ENCODE results near the gene KRT37.

KRT37 gene

GRCh38 chr17:41424111-41424635, at the start of gene KRT37:
Gene KRT37, minus strand, starts transcription at chr17:41424585. Its CDS starts 62 bp downstream, at chr17:41424523.
- Histone ChIP-seq H3K9me2 (ENCODE audit: low read depth, low read length) (no peaks in the 10 kb centered on the region), H3K79me2 (ENCODE audit: insufficient read depth, low read length) (no peaks in the 10 kb centered on the region), H2AFZ (ENCODE audit: low read length) (no peak within 1 kb of the TSS), H3K4me1 (ENCODE audit: insufficient read depth, low read length, severe bottlenecking) (no peaks in the 10 kb centered on the region), H3K27ac (ENCODE audit: low read depth, low read length, poor library complexity, severe bottlenecking) (no peak within 1 kb of the TSS), H3F3A (ENCODE audit: insufficient read depth, low read length) (no peaks in the 10 kb centered on the region), H3K4me3 (ENCODE audit: low read depth, low read length, poor library complexity, severe bottlenecking) (no peak within 1 kb of the TSS), H4K20me1 (ENCODE audit: insufficient read depth, low read length) (no peaks in the 10 kb centered on the region), H3K9me3 (ENCODE audit: low read length) (no peaks in the 10 kb centered on the region), H3K9ac (ENCODE audit: low read length) (no peak within 1 kb of the TSS), H3K36me3 (ENCODE audit: insufficient read depth, low read length) (no peaks in the 10 kb centered on the region), H3K27me3 (ENCODE audit: insufficient read depth, low read length) (no peaks in the 10 kb centered on the region), H3K4me2 (ENCODE audit: low read length) (no peak within 1 kb of the TSS)
- TF ChIP-seq EZH2 (IDR thresholded peaks at IDR 0.05; ENCODE audit: borderline replicate concordance, low read length) (no peak), CTCF (IDR thresholded peaks at IDR 0.05; ENCODE audit: low read length) (no peak)

- no peak overlapping the region for H3K4me2 ChIP-seq (ENCODE audit: low read length)
- no peak overlapping the region for H3K27ac ChIP-seq (ENCODE audit: low read depth, low read length, poor library complexity, severe bottlenecking)
- H3K27me3 ChIP-seq (ENCODE audit: insufficient read depth, low read length), result no peaks in the 10 kb centered on the region; the same call in 1 of the 2 replicates
- H2AFZ ChIP-seq (ENCODE audit: low read length), result no peak overlapping the region
- no peaks in the 10 kb centered on the region for H3K9me2 ChIP-seq (ENCODE audit: low read depth, low read length)
- H3K9me3 ChIP-seq (ENCODE audit: low read length), result no peaks in the 10 kb centered on the region
- no peaks in the 10 kb centered on the region for H3K79me2 ChIP-seq (ENCODE audit: insufficient read depth, low read length)
- H3K4me1 ChIP-seq (ENCODE audit: insufficient read depth, low read length, severe bottlenecking), result no peaks in the 10 kb centered on the region
- H3K36me3 ChIP-seq (ENCODE audit: insufficient read depth, low read length), result no peaks in the 10 kb centered on the region
- no peak overlapping the region for H3K9ac ChIP-seq (ENCODE audit: low read length)
- no peaks in the 10 kb centered on the region for H4K20me1 ChIP-seq (ENCODE audit: insufficient read depth, low read length)
- H3K4me3 ChIP-seq (ENCODE audit: low read depth, low read length, poor library complexity, severe bottlenecking), result no peak overlapping the region
- TF ChIP-seq EZH2 (IDR thresholded peaks at IDR 0.05; ENCODE audit: borderline replicate concordance, low read length), result no peak
- TF ChIP-seq CTCF (IDR thresholded peaks at IDR 0.05; ENCODE audit: low read length), result no peak
- no peaks in the 10 kb centered on the region for H3F3A ChIP-seq (ENCODE audit: insufficient read depth, low read length)
These were observed 44.0 kb upstream of the KRT37 start for GRCh38 chr17:41468346-41468745.

GRCh38 chr17:41467561-41467960, 43.2 kb upstream of the KRT37 start:
- Histone ChIP-seq H3K27ac (ENCODE audit: low read depth, low read length, poor library complexity, severe bottlenecking) (no peak overlapping the region), H3K4me1 (ENCODE audit: insufficient read depth, low read length, severe bottlenecking) (no peaks in the 10 kb centered on the region), H3K9ac (ENCODE audit: low read length) (no peak overlapping the region), H3K4me3 (ENCODE audit: low read depth, low read length, poor library complexity, severe bottlenecking) (no peak overlapping the region), H3K36me3 (ENCODE audit: insufficient read depth, low read length) (no peaks in the 10 kb centered on the region), H3K4me2 (ENCODE audit: low read length) (no peak overlapping the region), H3K79me2 (ENCODE audit: insufficient read depth, low read length) (no peaks in the 10 kb centered on the region), H3K27me3 (ENCODE audit: insufficient read depth, low read length) (no peaks in the 10 kb centered on the region; the same call in 1 of the 2 replicates), H3K9me2 (ENCODE audit: low read depth, low read length) (no peaks in the 10 kb centered on the region), H2AFZ (ENCODE audit: low read length) (no peak overlapping the region), H4K20me1 (ENCODE audit: insufficient read depth, low read length) (no peaks in the 10 kb centered on the region), H3F3A (ENCODE audit: insufficient read depth, low read length) (no peaks in the 10 kb centered on the region), H3K9me3 (ENCODE audit: low read length) (no peaks in the 10 kb centered on the region)
- TF ChIP-seq CTCF (IDR thresholded peaks at IDR 0.05; ENCODE audit: low read length), result no peak
- no peak for TF ChIP-seq EZH2 (IDR thresholded peaks at IDR 0.05; ENCODE audit: borderline replicate concordance, low read length)
